AG09319 (cell line): ENCODE data around the gene GNAQ.
"Not testable (repeated sequence)": the region's sequence is repeated elsewhere in the genome, so short reads cannot be mapped to it uniquely, and the experiment has no call there.

Experiments used
- DNase-seq: peaks from one replicate; pipeline ENCODE4 v3.0.0-alpha.2; 2010; ENCODE audit warnings: low read depth; ENCODE audit errors: extremely low read depth
- CTCF ChIP-seq: IDR thresholded peaks from 2 replicates; pipeline ENCODE4 v1.5.1; 2011; ENCODE audit warnings: low read depth, mild to moderate bottlenecking, inconsistent platforms, low read length, moderate library complexity

Gene GNAQ

GRCh38 chr9:77866878-77867277 is 164.7 kb downstream of the GNAQ start:
- DNase-seq, result no peak

GRCh38 chr9:77865385-77866047 is 166.1 kb downstream of the GNAQ start:
- DNase-seq, result no peak
- no peak for TF ChIP-seq CTCF

More at GRCh38 chr9:77866878-77867277, 164.7 kb downstream of the GNAQ start:
- no peak for TF ChIP-seq CTCF

- no peak for DNase-seq
- TF ChIP-seq CTCF, result no peak
Measured at GRCh38 chr9:77864211-77864889, 167.3 kb downstream of the GNAQ start.

- not testable (repeated sequence) for DNase-seq
Measured at GRCh38 chr9:77863638-77864037, 168.0 kb downstream of the GNAQ start.

- not testable (repeated sequence) for DNase-seq
Measured at GRCh38 chr9:77860953-77861352, 170.7 kb downstream of the GNAQ start.

GRCh38 chr9:77857513-77858259 is 173.9 kb downstream of the GNAQ start:
- DNase-seq, result no peak
- TF ChIP-seq CTCF, result no peak

GRCh38 chr9:77856615-77857014 is 175.0 kb downstream of the GNAQ start:
- no peak for DNase-seq
- TF ChIP-seq CTCF, result no peak

- no peak for TF ChIP-seq CTCF
- no peak for DNase-seq
Measured at GRCh38 chr9:77854916-77855311, 176.7 kb downstream of the GNAQ start.
